ENCODE results near the gene CLIC5.

DNA sequence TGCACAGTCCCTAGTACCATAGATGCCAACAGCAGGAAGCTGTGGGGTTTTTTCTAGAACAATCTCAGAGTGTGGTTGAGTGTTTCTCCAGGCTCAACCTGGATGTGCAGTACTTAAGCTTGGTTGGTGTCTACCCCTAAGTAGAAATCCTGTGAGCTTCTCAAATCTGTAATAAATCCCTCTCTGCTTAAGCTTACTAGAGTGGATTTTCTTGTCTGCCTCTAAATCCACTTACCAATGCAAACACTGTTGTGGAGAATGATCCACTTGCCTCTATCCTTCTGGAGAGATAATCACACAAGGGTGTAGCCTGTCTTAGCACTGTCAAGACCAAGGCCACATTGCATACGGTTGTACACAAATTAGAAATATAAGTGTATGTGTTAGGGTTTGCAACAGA lies 43.3 kb upstream of the CLIC5 start:
- TF ChIP-seq, protein P1, sequence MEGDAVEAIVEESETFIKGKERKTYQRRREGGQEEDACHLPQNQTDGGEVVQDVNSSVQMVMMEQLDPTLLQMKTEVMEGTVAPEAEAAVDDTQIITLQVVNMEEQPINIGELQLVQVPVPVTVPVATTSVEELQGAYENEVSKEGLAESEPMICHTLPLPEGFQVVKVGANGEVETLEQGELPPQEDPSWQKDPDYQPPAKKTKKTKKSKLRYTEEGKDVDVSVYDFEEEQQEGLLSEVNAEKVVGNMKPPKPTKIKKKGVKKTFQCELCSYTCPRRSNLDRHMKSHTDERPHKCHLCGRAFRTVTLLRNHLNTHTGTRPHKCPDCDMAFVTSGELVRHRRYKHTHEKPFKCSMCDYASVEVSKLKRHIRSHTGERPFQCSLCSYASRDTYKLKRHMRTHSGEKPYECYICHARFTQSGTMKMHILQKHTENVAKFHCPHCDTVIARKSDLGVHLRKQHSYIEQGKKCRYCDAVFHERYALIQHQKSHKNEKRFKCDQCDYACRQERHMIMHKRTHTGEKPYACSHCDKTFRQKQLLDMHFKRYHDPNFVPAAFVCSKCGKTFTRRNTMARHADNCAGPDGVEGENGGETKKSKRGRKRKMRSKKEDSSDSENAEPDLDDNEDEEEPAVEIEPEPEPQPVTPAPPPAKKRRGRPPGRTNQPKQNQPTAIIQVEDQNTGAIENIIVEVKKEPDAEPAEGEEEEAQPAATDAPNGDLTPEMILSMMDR (conservative IDR thresholded peaks at IDR 0.05 in 1 of 2, IDR thresholded peaks at IDR 0.05 in 1 of 2; ENCODE audit: extremely low read depth in 1 of 2, insufficient read depth in 1 of 2, low read depth in 1 of 2, low read length in 2 of 2) = no peak
- no peak for TF ChIP-seq EZH2 (IDR thresholded peaks at IDR 0.05; ENCODE audit: borderline replicate concordance, low read length)
